Activated CD8-positive, alpha-beta memory T cell treated with anti-CD3 and anti-CD28 coated beads, Interleukin-2, amount 50 U/mL, for 1 hour (primary cell): ENCODE data around the gene ABL2.

ENCODE experiments used
- DNase-seq: peaks from one replicate; pipeline ENCODE4 v3.0.0-alpha.2; 2020; ENCODE audit errors: extremely low read depth

Gene ABL2

DNA sequence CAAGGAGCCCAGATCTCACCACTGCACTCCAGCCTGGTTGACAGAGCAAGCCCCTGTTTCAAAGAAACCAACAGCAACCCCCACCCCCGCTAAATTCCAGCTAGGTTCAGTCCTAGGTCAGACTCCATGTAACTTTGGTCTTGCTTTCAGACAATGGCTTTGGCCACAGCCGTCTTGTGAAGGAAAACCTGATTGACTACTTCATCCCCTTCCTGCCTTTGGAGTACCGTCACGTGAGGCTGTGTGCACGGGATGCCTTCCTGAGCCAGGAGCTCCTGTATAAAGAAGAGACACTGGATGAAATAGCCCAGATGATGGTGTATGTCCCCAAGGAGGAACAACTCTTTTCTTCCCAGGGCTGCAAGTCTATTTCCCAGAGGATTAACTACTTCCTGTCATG lies 134.7 kb downstream of the ABL2 start:
- no peak for DNase-seq

DNA sequence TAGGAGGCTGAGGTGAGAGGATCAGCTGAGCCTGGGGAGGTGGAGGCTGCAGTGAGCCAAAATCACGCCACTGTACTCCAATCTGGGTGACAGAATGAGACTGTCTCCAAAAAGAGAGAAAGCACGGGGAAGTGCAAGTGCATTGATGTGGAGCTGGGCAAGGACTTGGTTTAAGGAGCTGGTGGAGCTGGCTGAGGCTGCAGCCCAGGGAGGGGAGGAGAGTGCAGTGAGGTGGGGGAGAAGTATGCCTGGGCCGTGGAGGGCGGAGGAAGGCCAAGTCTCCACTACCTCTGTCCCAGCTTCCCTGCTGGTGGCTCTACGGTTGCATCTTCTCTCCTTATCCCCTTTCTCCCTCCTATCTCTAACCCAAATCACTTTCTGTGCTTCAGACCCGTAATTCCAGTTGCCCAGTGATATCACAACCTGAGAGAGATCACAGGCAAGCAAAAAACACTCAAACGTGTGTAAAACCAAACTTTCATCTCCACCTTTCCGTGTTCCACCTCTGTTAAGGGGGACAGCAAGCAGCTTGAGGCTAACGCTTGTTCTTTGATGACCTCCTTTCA lies 136.5 kb downstream of the ABL2 start:
- DNase-seq, result no peak

DNA sequence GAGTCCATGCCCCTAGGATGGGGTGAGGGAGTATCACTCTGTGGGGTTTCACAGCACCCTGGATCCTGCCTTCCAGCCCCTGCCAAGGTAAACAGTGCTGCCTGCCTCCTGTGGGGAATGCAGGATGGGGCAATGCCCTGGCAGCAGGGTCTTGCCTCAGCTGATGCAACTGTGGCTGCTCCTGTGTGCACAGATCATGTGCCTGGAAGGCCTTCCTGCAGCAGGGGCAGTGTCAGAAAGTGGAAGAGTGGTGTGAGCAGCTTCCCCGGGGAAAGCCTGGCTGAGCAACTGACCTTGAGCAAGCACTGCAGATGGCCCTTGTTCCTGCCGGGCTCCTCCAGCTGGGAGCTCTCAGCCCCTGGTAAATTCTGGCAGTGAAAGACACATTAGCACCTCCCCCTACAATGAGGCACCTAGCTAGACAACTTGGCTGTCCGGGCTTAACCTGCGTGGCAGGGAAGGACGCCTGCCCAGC lies 137.7 kb downstream of the ABL2 start:
- DNase-seq, result no peak

DNA sequence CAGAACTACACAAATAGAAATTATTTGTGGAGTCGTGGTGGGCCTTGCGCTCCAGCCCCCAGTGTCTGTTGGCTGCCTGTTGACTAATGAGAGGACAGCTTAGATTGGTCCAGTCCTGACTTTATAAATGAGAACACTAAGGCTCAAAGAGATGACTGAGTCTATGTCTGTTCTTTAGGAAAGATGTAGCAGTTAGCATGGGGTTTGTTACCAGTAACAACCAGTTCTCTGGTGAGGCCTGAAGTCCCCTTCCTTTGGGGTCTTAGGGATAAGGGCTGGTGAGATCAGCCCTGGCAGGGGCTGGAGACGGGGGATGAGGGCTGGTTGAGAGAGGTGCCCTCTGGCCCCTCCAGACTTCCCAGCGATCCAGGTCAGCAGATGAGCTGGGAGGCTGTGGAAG lies 138.6 kb downstream of the ABL2 start:
- no peak for DNase-seq

DNA sequence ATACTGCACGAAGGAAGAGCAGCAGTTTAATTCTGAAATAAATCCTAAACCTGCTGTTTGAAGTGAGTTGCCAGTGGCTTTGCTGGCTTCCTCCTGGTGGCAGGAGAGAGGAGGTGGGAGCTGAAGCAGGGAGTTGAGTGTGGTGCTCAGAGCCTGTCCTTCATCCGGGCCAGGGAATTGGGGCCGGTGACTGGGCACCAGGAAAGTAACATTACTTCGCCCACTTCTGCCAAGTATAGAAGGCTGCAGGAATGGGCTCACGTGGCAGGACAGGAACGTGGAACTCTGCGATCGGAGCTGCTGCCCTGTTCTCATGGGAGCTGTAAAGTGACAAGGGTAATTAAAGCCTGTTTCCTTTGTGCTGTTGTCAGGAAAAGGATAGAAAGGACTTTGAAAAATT lies 139.0 kb downstream of the ABL2 start:
- DNase-seq, result no peak

DNA sequence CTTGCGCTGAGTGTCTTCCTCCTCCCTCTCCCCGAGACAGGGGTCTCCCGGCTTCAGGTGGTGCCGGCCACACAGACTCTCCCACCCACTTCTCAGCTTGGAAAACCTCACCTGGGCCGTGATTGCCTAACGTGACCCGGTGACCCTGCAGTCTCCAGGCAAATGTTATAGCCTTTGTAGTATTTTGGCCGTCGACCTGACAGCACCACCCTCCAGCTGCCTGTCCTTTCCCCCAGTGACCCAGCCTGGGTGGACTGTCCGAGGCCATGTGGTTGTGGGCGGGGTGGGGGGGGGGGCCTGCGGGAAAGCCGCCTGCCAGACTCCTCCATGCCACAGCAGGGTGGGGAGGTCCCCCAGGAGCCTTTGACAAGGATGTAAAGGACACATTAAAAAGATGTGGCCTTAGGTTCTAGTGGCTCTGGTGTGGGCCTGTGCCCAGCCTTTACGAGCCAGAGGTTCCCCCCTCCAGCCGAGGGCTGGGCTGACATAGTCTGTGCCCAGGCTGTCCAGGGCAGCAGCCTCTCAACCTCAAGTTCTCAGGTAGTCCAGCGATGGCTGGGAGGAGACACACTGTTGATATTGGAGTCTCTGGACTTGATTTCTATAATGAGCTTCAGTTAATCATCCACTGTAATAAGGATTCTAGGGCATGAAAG lies 139.5 kb downstream of the ABL2 start:
- no peak for DNase-seq

DNA sequence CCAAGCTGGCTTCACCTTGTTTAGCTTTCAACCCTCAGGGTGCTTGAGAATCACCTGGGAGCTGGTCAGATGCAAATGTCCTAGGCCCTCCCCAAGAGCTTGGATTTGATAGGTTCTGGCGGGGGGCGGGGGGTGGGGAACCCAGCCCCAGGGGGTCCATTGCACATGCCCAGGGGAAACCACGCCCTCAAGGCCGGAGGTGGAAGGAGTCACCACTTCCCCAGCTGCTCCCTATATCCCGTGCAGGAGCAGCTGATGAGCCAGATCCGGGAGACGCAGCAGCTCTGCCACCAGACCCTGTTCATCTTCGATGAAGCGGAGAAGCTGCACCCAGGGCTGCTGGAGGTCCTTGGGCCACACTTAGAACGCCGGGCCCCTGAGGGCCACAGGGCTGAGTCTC lies 141.8 kb downstream of the ABL2 start:
- no peak for DNase-seq

DNA sequence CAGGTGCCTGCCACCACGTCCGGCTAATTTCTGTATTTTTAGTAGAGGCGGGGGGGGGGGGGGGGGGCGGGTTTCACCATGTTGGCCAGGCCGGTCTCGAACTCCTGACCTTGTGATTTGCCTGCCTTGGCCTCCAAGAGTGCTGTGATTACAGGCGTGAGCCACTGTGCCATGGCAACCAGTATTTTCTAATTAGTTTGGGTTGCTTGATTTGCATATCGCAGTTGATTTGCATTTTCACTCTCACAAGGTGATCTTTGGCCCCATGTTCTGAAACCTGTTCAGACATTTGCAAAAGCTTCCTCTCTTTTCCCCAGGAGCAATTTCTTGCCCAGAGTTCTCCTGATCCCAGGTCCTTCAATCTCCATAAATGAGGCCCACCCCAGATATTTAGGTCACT lies 145.9 kb downstream of the ABL2 start:
- DNase-seq, result no peak

DNA sequence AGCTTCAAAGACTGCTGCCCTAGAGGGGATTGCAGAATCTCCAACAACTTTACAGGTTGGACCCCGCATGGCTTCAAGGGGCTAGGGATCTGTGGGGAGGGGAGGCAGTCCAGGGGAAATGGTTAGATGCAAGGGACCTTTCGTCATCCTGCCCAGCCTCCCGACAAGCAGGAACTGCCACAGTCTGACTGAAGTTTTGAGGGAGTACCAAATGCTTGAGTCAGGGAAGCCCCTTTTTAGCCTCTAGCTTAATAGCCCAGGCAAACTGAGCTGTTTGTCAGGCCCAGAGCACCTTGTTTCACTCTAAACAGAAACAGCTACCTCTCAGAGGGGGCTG lies 146.5 kb downstream of the ABL2 start:
- no peak for DNase-seq

DNA sequence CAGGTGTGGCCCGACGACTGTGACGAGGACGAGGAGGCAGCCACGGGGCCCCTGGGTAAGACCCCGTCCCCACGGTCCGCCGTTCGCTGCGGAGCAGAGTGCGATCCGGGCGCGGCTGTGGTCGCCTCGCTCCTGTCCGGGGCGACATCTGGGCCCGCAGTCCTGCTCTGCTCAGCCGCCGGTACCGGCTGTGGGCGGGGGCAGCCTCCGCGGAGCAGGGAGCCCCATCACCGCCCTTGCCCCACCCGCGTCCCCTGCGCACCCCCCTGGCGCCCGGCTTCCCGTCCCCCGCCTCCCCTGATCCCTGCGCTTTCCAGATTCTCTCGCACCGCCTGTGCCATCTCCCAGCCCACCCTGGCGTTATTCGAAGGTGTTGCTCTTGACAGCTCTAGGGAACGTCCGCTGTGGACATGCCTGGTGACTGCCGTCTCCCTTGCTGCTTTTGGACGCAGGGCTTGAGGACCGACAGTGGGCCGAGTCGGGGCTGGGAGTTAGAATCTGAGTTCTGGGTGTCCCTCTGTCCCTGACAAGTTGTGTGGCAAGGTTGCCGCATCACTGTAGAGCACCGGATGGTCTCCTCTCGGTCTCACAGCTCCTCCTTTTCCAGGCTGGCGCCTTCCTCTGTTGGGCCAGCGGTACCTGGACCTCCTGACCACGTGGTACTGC lies 147.0 kb downstream of the ABL2 start:
- no peak for DNase-seq

DNA sequence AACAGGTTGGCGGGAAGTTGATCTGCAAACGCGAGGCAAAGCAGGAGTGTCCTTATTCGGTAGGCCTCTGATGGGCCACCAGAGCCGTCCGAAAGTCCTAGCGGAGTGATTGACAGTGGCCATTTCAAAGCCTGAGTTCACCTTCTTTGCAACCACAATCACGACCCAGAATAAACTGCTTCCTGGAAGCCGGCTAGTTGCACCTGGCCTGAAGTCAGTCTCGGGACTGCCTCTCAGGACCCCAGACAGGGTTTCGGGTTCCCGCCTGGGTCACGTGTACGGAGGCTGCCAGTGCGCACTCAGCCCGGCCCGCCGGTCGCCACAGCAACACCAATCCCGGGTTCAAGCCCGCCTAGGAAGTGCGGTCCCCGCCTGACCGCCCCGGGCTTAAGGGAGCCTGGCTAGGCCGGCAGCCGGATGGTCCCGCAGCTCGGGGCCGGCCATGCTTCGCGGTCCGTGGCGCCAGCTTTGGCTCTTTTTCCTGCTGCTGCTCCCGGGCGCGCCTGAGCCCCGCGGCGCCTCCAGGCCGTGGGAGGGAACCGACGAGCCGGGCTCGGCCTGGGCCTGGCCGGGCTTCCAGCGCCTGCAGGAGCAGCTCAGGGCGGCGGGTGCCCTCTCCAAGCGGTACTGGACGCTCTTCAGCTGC lies 147.7 kb downstream of the ABL2 start, which contains the start of gene TOR3A:
TSS of gene TOR3A (plus strand) at position 384 of the 646 bp plus-strand sequence. CDS start at position 443, 59 bp downstream.
- no peak for DNase-seq

DNA sequence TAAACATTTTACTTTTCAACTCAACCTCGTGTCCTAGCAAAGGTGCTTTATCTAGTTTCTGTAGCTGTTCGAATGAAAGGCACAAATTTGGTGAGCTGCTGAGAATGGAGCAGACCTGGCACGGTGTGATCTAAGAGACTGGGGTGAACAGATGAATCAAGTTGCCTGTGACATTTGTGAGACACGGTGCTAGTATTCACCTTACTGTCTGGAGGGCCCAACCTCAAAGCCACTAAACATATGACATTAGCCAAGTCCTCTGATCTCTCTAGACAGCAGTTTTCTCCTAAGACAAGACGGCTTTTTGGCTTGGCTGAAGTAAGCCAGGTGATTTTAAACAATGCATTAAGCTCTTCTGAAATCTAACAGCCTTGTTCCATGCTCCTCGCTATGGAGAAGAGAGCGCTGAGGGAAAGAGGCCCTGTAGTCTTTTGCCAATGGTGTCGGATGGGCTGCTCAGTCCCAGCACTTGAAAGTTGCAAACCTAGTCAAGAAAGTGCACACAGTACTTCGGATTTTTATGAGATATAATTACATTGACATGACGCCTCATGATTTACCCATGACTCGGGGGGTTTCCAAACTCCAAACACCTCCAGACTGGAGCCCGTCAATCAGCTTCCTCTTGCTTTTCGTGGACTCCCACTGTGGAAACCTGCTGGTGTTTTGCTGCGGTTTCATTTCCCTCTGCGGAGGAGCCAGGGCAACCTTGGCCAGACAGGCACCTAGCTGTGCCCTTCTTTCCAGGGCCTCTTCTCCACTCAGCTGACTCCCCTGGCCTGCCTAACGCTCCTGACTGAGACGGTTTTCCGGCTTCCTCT lies 148.4 kb downstream of the ABL2 start:
- DNase-seq, result no peak

DNA sequence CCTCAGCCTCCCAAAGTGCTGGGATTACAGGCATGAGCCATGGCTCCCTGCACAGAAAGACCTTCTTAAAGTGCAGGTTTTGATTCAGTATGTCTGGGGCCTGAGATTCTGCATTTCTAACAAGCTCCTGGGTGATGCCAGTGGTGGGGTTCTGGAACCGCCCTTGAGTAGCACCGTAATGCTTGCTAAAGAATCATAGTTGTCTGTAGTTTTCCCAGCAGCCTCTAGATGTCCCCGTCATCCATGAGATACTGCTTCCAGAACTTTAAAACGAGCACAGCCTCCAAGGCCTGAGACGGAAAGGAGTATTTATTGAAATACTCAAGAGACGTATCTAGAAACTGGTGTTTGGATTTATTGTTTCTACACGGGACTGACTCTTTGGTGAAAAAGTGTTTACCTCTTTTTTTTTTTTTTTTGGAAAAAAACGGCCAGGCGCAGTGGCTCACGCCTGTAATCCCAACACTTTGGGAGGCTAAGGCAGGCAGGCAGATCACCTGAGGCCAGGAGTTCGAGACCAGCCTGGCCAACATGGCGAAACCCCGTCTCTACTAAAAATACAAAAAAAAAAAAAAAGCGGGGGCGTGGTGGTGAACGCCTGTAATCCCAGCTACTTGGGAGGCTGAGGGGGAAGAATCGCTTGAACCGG lies 150.2 kb downstream of the ABL2 start:
- no peak for DNase-seq

DNA sequence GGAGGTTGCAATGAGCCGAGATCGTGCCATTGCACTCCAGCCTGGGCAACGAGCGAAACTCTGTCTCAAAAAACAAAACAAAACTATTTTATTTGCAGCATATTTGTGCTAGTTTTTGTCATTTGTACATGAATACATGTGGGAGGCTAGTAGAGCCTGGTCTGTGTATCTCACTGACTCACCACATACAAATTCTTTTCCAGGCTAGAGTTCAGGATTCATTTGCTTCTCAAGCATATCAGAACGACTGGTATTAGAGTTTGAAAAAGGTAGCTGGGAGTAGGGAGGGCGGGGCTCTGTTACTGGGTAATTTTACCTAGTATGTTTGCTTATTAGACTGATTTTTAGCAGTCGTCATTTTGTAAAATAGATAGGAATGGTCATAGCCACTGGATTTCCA lies 152.1 kb downstream of the ABL2 start:
- no peak for DNase-seq

DNA sequence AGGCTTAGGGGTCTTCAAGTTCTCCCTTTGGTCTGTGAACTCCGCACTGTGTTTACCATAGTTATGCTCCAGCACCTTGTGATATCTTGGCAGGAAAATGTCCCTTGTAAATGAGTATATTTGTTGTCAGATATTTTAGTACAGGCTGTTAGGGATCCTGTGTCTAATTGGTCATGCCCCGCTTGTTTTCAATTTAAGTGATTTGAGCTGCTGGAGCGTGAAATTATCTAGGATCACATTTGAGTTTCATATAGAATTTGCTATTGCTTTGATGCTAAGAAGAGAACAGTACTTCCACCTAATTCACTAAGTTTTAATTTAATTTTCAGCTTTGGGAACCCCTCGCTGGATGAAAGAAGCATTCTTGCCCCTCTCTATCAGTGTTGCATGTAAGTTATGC lies 163.0 kb downstream of the ABL2 start:
- DNase-seq, result no peak

DNA sequence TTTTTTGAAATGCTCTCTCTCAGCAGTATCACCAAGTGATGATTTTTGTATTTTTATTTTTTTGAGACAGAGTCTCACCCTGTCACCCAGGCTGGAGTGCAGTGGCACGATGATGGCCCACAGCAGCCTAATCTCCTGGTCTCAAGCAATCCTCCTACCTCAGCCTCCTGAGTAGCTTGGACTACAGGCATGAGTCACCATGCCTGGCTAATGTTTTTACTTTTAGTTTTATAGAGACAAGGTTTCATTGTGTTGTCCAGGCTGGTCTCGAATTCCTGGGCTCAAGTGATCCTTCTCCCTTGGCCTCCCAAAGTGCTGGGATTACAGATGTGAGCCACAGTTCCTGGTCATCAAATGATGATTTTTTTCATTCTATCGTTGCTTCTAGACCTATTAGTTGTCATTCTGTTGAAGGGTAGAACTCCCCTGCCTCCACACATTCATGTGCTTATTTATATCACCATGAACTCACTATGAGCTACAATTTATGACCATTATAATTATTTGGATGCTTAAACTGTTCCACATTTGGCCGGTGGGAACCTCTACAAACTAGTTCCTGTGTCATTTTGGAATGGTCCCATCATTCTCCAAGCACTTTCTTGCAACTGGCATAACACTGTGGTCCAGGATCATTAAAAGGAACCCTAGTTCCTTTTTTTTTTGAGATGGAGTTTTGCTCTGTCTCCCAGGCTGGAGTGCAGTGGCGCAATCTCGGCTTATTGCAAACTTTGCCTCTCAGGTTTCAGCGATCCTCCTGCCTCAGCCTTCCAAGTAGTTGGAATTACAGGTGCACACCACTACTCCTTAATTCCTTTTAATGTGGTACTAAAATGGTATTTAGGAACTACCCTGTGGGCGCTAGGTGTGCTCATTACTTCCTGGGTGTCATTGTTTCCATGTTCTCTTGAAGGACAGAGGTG lies 167.9 kb downstream of the ABL2 start:
- DNase-seq, result no peak

DNA sequence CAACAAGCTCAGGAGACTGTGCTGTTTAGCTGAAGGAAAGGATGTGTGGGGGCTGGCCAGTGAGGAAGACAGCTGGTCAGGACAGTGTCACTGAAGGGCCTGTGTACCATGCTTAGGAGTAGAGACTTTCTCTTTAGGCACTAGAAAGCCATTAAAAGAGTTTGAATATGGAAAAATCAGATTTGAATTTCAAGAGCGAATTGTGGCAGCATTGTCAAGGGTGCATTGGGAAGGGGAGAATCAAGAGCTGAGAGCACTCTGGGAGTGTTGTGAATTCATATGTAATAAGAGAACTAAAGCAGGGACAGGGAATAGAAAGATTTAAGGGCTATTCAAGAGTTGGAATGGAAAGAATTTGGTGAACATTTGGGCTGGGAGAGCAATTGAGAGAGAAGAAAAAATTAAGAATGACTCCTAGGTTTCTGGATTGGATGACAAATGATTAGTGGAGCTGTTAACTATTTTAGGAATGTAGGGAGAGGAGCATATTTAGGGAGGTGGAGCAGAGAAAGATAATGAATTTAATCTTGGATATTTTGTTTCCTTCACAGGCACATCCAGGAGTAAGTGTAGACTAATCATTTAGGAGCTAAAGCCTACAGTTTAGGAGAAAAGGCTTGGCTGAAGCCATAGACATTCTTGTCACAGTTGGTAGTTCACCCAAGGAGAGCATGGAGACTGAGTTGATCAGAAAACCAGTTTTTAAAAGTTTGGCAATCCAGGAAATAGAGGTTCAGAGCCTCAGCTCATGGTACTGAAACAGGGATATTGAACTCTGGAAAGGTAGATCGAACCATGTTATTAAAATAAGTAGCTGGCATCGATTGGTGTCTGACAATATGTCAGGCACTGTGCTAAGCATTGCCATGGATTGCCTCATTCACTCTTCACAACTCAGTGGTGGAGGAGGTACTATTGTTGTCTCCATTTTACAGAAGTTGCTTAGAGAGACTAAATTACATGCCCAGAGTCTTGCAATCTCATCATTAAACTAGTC lies 170.7 kb downstream of the ABL2 start:
- no peak for DNase-seq

DNA sequence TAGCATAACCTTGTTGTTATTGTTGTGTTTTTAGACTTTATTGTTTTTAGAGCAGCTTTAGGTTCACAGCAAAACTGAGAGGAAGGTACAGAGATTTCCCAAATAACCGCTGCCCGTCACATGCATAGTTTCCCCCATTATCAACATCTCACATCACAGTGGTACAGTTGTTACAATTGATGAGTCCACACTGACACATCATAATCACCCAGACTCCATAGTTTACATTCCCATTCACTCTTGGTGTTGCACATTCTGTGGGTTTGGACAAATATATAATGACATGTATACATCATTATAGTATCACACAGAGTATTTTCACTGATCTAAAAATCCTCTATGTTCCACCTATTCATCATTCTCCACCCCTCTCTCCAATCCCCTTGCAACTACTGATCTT lies 173.5 kb downstream of the ABL2 start:
- no peak for DNase-seq

DNA sequence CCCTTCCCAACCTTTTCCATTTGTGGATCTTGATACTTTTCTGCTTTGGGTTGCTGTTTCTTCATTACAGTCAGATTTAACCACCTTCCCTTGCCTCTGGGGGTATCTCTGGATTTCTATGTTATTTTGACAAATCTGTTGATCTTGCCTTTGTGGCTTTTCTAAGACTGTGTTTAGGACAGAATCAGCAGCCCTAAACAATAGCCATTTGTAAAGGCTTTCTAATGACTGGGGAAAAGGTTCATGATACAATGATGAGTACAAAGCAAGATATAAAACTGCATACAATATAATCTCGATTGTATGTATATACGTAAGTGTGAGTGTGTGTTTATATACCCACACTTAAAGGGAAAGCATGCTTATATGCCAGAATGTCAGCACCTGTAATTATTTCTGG lies 176.0 kb downstream of the ABL2 start:
- no peak for DNase-seq
